ENCODE measurements around the gene NDUFB3. TPM values are rescaled to one million over a fixed set of nuclear protein-coding genes. Genes with fewer than 3 reads are reported as not detected.

NDUFB3 gene
- total RNA-seq, 1 experiment from 2014 or later, result 224 TPM

GRCh38 chr2:201128033-201128432 lies 56.2 kb downstream of the NDUFB3 start:
- DNase-seq (ENCODE audit: low read depth), result no peak

- DNase-seq (ENCODE audit: low read depth), result peak; percentile 64
These were observed 57.2 kb downstream of the NDUFB3 start for GRCh38 chr2:201128933-201129505.

GRCh38 chr2:201130524-201131186 lies 58.9 kb downstream of the NDUFB3 start:
- DNase-seq (ENCODE audit: low read depth), result peak; percentile 84

- DNase-seq (ENCODE audit: low read depth), result no peak
These were observed 60.7 kb downstream of the NDUFB3 start for GRCh38 chr2:201132518-201132917.

Other genes starting within 250 kb of the NDUFB3 start
- 78.1 and 106 TPM in 2 replicates for gene CLK1, start 207.3 kb upstream of the NDUFB3 start, total RNA-seq (2014; rRNA removed; shearing (Covaris generic))
- 43.8 and 71.6 TPM in 2 replicates for gene PPIL3, start 182.9 kb upstream of the NDUFB3 start, total RNA-seq (2014; rRNA removed; shearing (Covaris generic))
- 91.8 and 107 TPM in 2 replicates for gene NIF3L1, start 182.6 kb upstream of the NDUFB3 start, total RNA-seq (2014; rRNA removed; shearing (Covaris generic))
- gene ORC2, start 108.3 kb upstream of the NDUFB3 start, total RNA-seq (2014; rRNA removed; shearing (Covaris generic)), result 16.8 and 17.1 TPM in 2 replicates
- 7.0 and 7.3 TPM in 2 replicates for gene HYCC2, start 330 bp upstream of the NDUFB3 start, total RNA-seq (2014; rRNA removed; shearing (Covaris generic))
- gene CFLAR, start 44.2 kb downstream of the NDUFB3 start, total RNA-seq (2014; rRNA removed; shearing (Covaris generic)), result 45.3 and 46.5 TPM in 2 replicates
- gene CASP10, start 111.1 kb downstream of the NDUFB3 start, total RNA-seq (2014; rRNA removed; shearing (Covaris generic)), result 7.4 and 8.5 TPM in 2 replicates
- 43.4 and 45.3 TPM in 2 replicates for gene CASP8, start 188.5 kb downstream of the NDUFB3 start, total RNA-seq (2014; rRNA removed; shearing (Covaris generic))